ENCODE measurements around the gene MAS1L.
"Not testable (repeated sequence)": the region's sequence is repeated elsewhere in the genome, so short reads cannot be mapped to it uniquely, and the experiment has no call there.

Gene MAS1L

GRCh38 chr6:29439006-29439405 lies 48.8 kb downstream of the MAS1L start, which contains the start of gene OR10C1:
Gene OR10C1 (plus strand): TSS chr6:29439306. CDS start chr6:29440016, 710 bp downstream.
- TF ChIP-seq, protein P1, sequence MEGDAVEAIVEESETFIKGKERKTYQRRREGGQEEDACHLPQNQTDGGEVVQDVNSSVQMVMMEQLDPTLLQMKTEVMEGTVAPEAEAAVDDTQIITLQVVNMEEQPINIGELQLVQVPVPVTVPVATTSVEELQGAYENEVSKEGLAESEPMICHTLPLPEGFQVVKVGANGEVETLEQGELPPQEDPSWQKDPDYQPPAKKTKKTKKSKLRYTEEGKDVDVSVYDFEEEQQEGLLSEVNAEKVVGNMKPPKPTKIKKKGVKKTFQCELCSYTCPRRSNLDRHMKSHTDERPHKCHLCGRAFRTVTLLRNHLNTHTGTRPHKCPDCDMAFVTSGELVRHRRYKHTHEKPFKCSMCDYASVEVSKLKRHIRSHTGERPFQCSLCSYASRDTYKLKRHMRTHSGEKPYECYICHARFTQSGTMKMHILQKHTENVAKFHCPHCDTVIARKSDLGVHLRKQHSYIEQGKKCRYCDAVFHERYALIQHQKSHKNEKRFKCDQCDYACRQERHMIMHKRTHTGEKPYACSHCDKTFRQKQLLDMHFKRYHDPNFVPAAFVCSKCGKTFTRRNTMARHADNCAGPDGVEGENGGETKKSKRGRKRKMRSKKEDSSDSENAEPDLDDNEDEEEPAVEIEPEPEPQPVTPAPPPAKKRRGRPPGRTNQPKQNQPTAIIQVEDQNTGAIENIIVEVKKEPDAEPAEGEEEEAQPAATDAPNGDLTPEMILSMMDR (conservative IDR thresholded peaks at IDR 0.05; ENCODE audit: control insufficient read depth, insufficient read depth, low read depth, low read length): no peak
- no peak for DNase-seq (ENCODE audit: low read depth)
- no peak within 1 kb of the TSS for H3K4me3 ChIP-seq (ENCODE audit: control insufficient read depth, low read depth, low read length)

DNA sequence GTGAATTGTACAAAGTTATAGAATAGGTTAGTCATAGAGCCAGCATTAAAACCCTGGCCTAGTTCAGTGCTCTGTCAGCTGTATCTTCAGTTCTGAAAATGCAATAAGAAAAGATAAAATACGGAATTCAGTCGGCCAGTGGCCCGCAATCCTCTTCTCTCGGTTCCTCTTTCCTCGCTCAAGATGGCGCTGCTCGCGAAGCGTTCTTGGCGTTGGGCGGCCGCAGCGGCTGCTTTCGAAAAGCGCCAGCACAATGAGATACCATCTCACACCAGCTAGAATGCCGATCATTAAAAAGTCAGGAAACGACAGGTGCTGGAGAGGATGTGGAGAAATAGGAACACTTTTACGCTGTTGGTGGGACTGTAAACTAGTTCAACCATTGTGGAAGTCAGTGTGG lies 51.0 kb downstream of the MAS1L start:
- not testable (repeated sequence) for H3K4me3 ChIP-seq (ENCODE audit: control insufficient read depth, low read depth, low read length); DNase-seq (ENCODE audit: low read depth)
